IMR-90 (cell line): ENCODE measurements around the gene DIAPH2. TPM values are rescaled to one million over a fixed set of nuclear protein-coding genes. Genes with fewer than 3 reads are reported as not detected.

Source experiments
- ATAC-seq: fragments of 200-7000 bp; cut with Tn5 transposase; 2 replicates; pipeline ENCODE4 v1.9.1; 2020; ENCODE audit warnings: low read depth, mild to moderate bottlenecking, moderate library complexity
- BruUV-seq: library from RNA; stranded (reverse); fragments of 400-500 nt; replicated peaks from 2 replicates; lab custom pipeline; 2021; lab: Mats Ljungman, UMichigan
- CTCF ChIA-PET: fragments of 300-600 bp; formaldehyde crosslinking; extraction: SDS; loops from one replicate; lab custom pipeline; 2021; ENCODE audit warnings: antibody characterized with exemption; lab: Yijun Ruan, JAX
- POLR2A ChIA-PET: fragments of 300-600 bp; sonication (Branson Sonifier 250); formaldehyde crosslinking; loops from one replicate; lab custom pipeline; 2022; ENCODE audit warnings: antibody characterized with exemption; ENCODE audit not compliant: unreplicated experiment; lab: Charles Lee
- DNase-seq: peaks from one replicate; pipeline ENCODE4 v3.0.0; 2013
- H2AFZ ChIP-seq: replicated peaks from 2 replicates; pipeline ENCODE3; 2013; ENCODE audit warnings: low read length, mild to moderate bottlenecking; ENCODE audit not compliant: poor library complexity
- H2AK5ac ChIP-seq: 2 replicates; pipeline ENCODE4 v1.6.1; 2013; ENCODE audit warnings: low read depth, low read length, inconsistent platforms
- H2AK9ac ChIP-seq: replicated peaks from 2 replicates; pipeline ENCODE3; 2013; ENCODE audit warnings: mild to moderate bottlenecking, low read depth, low read length, moderate library complexity; ENCODE audit not compliant: poor library complexity
- H2BK120ac ChIP-seq: 2 replicates; pipeline ENCODE4 v1.6.1; 2013; ENCODE audit warnings: low read depth, low read length, inconsistent platforms
- H2BK15ac ChIP-seq: 3 replicates; pipeline ENCODE4 v1.6.1; 2013; ENCODE audit warnings: low read depth, low read length, inconsistent platforms
- H2BK20ac ChIP-seq: 2 replicates; pipeline ENCODE4 v1.6.1; 2013; ENCODE audit warnings: low read depth, mild to moderate bottlenecking, inconsistent platforms, low read length, moderate library complexity
- H2BK5ac ChIP-seq: 2 replicates; pipeline ENCODE4 v1.6.1; 2013; ENCODE audit warnings: mild to moderate bottlenecking, low read depth, low read length, inconsistent platforms; ENCODE audit not compliant: poor library complexity, severe bottlenecking
- H3K14ac ChIP-seq: replicated peaks from 2 replicates; pipeline ENCODE4 v1.6.1; 2013; ENCODE audit warnings: low read depth, low read length, inconsistent platforms
- H3K18ac ChIP-seq: 2 replicates; pipeline ENCODE4 v1.6.1; 2013; ENCODE audit warnings: low read depth, low read length, control low read depth
- H3K23ac ChIP-seq: 2 replicates; pipeline ENCODE4 v1.6.1; 2013; ENCODE audit warnings: low read depth, low read length, inconsistent platforms
- H3K27ac ChIP-seq: 2 replicates; pipeline ENCODE4 v1.5.1; 2013; ENCODE audit warnings: mild to moderate bottlenecking, control low read depth, low read length; ENCODE audit not compliant: insufficient read depth
- H3K27me3 ChIP-seq: 2 replicates; pipeline ENCODE4 v1.6.1; 2013; ENCODE audit warnings: low read length; ENCODE audit not compliant: control insufficient read depth, insufficient read depth
- H3K36me3 ChIP-seq: 2 replicates; pipeline ENCODE4 v1.6.1; 2013; ENCODE audit warnings: low read length, mixed read lengths; ENCODE audit not compliant: control insufficient read depth, insufficient read depth
- H3K4ac ChIP-seq: 2 replicates; pipeline ENCODE4 v1.6.1; 2013; ENCODE audit warnings: low read depth, low read length, inconsistent platforms
- H3K4me1 ChIP-seq: 2 replicates; pipeline ENCODE4 v1.6.1; 2013; ENCODE audit warnings: low read length, mixed read lengths; ENCODE audit not compliant: control insufficient read depth, insufficient read depth
- H3K4me2 ChIP-seq: 2 replicates; pipeline ENCODE4 v1.6.1; 2013; ENCODE audit warnings: low read depth, mild to moderate bottlenecking, control low read depth, low read length, moderate library complexity
- H3K4me3 ChIP-seq: 2 replicates; pipeline ENCODE4 v1.5.1; 2013; ENCODE audit warnings: low read depth, mild to moderate bottlenecking, control low read depth, low read length, moderate library complexity; ENCODE audit not compliant: insufficient read depth
- H3K56ac ChIP-seq: 2 replicates; pipeline ENCODE4 v1.6.1; 2013; ENCODE audit warnings: low read length, inconsistent platforms; ENCODE audit not compliant: insufficient read depth; ENCODE audit errors: extremely low read depth
- H3K79me1 ChIP-seq, 2 experiments: 2 replicates each; pipeline ENCODE4 v1.6.1; 2013; ENCODE audit warnings: low read length in 2 of 2, inconsistent platforms in 1 of 2, low read depth in 1 of 2
- H3K9ac ChIP-seq: 2 replicates; pipeline ENCODE4 v1.6.1; 2013; ENCODE audit warnings: low read depth, low read length, control low read depth
- H3K9me1 ChIP-seq: 2 replicates; pipeline ENCODE4 v1.6.1; 2013; ENCODE audit warnings: low read length, inconsistent platforms; ENCODE audit not compliant: insufficient read depth
- H3K9me3 ChIP-seq: 2 replicates; pipeline ENCODE4 v1.6.1; 2013; ENCODE audit warnings: low read length; ENCODE audit not compliant: control insufficient read depth, insufficient read depth
- H4K20me1 ChIP-seq: 2 replicates; pipeline ENCODE4 v1.6.1; 2013; ENCODE audit warnings: low read length, inconsistent platforms; ENCODE audit not compliant: insufficient read depth
- H4K5ac ChIP-seq: 2 replicates; pipeline ENCODE4 v1.6.1; 2013; ENCODE audit warnings: mild to moderate bottlenecking, low read depth, low read length, control low read depth
- H4K8ac ChIP-seq, 2 experiments: 2 replicates each; pipeline ENCODE4 v1.6.1; 2013; ENCODE audit warnings: low read depth in 2 of 2, low read length in 2 of 2, control low read depth in 1 of 2, inconsistent platforms in 1 of 2
- H4K91ac ChIP-seq: 2 replicates; pipeline ENCODE4 v1.6.1; 2013; ENCODE audit warnings: low read depth, low read length, inconsistent platforms; ENCODE audit not compliant: insufficient read depth
- BHLHE40 ChIP-seq: fragments of 150-350 bp; IDR thresholded peaks from 2 replicates; pipeline ENCODE4 v1.6.1; 2016; ENCODE audit warnings: mild to moderate bottlenecking, low read depth, low read length
- CHD1 ChIP-seq: IDR thresholded peaks from 2 replicates; pipeline ENCODE4 v1.6.1; 2012; ENCODE audit warnings: low read depth, low read length, improper control_type of control experiment
- FOS ChIP-seq: fragments of 150-350 bp; IDR thresholded peaks from 2 replicates; pipeline ENCODE4 v1.6.1; 2016; ENCODE audit warnings: low read depth, low read length
- MAFK ChIP-seq: IDR thresholded peaks from 2 replicates; pipeline ENCODE4 v1.6.1; 2012; ENCODE audit warnings: low read depth, low read length, improper control_type of control experiment
- MAZ ChIP-seq: IDR thresholded peaks from 2 replicates; pipeline ENCODE4 v1.6.1; 2012; ENCODE audit warnings: low read depth, mild to moderate bottlenecking, low read length, improper control_type of control experiment, moderate library complexity, borderline replicate concordance
- MXI1 ChIP-seq: IDR thresholded peaks from 2 replicates; pipeline ENCODE4 v1.6.1; 2012; ENCODE audit warnings: low read depth, mild to moderate bottlenecking, low read length, moderate library complexity, borderline replicate concordance
- NFE2L2 ChIP-seq: fragments of 150-350 bp; IDR thresholded peaks from 2 replicates; pipeline ENCODE4 v1.6.1; 2016; ENCODE audit warnings: low read depth, mild to moderate bottlenecking, low read length
- RAD21 ChIP-seq: IDR thresholded peaks from 2 replicates; pipeline ENCODE4 v1.6.1; 2012; ENCODE audit warnings: low read length, improper control_type of control experiment
- RCOR1 ChIP-seq: IDR thresholded peaks from 2 replicates; pipeline ENCODE4 v1.6.1; 2012; ENCODE audit warnings: mild to moderate bottlenecking, low read length, improper control_type of control experiment; ENCODE audit not compliant: insufficient replicate concordance
- RFX5 ChIP-seq: IDR thresholded peaks from 2 replicates; pipeline ENCODE4 v1.8.0; 2012; ENCODE audit warnings: low read depth, mild to moderate bottlenecking, low read length, moderate library complexity
- SMC3 ChIP-seq: fragments of 150-350 bp; IDR thresholded peaks from 2 replicates; pipeline ENCODE4 v1.6.1; 2016; ENCODE audit warnings: low read depth, mild to moderate bottlenecking, antibody characterized with exemption, low read length, moderate library complexity
- WGBS, 2 experiments: methylation state at CpG; one replicate each; pipeline versions ENCODE4 v1.1.5 to v1.1.7; 2013; ENCODE audit warnings: missing lambda C conversion rate in 2 of 2; ENCODE audit not compliant: insufficient read length in 1 of 2; ENCODE audit errors: extremely low coverage in 2 of 2; 5-methylcytosine and 5-hydroxymethylcytosine counted together
- dilution Hi-C: fragments of 300-500 bp; cut with HindIII; formaldehyde crosslinking; loops from one replicate; pipeline ENCODE4 v1.14.3; 2018; ENCODE audit warnings: low sequenced_read_pairs; ENCODE audit not compliant: unreplicated experiment
- in situ Hi-C: fragments of 300-500 bp; cut with MboI; formaldehyde crosslinking; loops from 3 replicates; pipeline ENCODE4 v1.14.3; 2019; ENCODE audit warnings: low sequenced_read_pairs, inconsistent platforms, mixed read lengths
- intact Hi-C: fragments of 100-400 bp; cut with micrococcal nuclease; formaldehyde crosslinking; loops from 2 replicates; pipeline ENCODE4 v1.10.0; 2022
- polyA plus RNA-seq, 3 experiments: library from polyadenylated mRNA; depleted of rRNA; stranded (reverse); fragments of >200 nt; gene quantifications; 2 replicates each; pipeline ENCODE4 v1.2.3, GENCODE V29; 2012; ENCODE audit warnings: low replicate concordance in 1 of 3
- total RNA-seq: library from RNA; depleted of rRNA; stranded (reverse); fragments of >200 nt; gene quantifications from 2 replicates; pipeline ENCODE4 v1.2.3, GENCODE V29; 2012
- TF ChIP-seq, protein P1 (sequence below): conservative IDR thresholded peaks from 2 replicates; pipeline ENCODE4 v1.5.1; 2012; ENCODE audit warnings: mild to moderate bottlenecking, low read depth, low read length, improper control_type of control experiment
- TF ChIP-seq, protein P2 (sequence below): fragments of 150-350 bp; IDR thresholded peaks from 2 replicates; pipeline ENCODE4 v1.6.1; 2017; ENCODE audit warnings: mild to moderate bottlenecking, antibody characterized with exemption, low read length, low read depth

The DIAPH2 gene
- total and polyA plus RNA-seq, 2 of the 4 experiments (the other 2 are of a cell fraction), result 3.6 to 19.9 TPM

DNA sequence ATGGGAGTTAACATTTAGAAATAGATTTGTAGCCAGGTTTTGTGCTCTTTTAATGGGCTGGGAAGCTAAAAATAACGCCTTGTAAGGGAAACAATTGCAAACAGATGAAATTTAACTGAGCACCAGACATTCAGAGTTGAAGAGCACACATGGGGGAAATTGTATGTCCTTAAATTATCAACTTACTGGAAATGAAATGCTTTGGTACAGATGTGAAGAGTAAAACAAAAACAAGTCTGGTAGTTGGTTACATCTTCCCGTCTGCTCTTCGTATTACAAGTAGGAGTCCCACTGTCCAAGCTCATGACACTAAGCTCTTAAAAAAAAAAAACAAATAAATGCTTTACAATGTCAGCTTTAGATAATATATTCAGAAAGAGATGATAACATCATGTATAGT, 139.5 kb downstream of the DIAPH2 start:
- no CpG with 5 or more reads among the region's 3 CpGs for WGBS, 2 experiments
- 0 out of 4 replicates have a peak, but pooled peaks cover 0 to 2% of the 10 kb centered on the region in 2 experiments for H3K79me1 ChIP-seq
- CTCF ChIA-PET, result no interaction called here
- H3K9me3 ChIP-seq, result no peaks in the 10 kb centered on the region
- no peak overlapping the region for H4K91ac ChIP-seq
- no peak overlapping the region for H3K4me3 ChIP-seq
- no peak overlapping the region for H3K18ac ChIP-seq
- dilution Hi-C loops (no loop called here), in situ Hi-C loops (no loop called here), intact Hi-C loops (no loop called here)
- H2BK20ac ChIP-seq, result no peak overlapping the region
- no peaks in the 10 kb centered on the region for H3K9me1 ChIP-seq
- H3K56ac ChIP-seq, result no peak overlapping the region
- no peak overlapping the region for H2AK9ac ChIP-seq
- POLR2A ChIA-PET, result no interaction called here
- H2BK5ac ChIP-seq, result no peak overlapping the region
- no peak overlapping the region for H2BK15ac ChIP-seq
- no peak overlapping the region for H3K27ac ChIP-seq
- H4K20me1 ChIP-seq, result no peaks in the 10 kb centered on the region
- H3K14ac ChIP-seq, result no peak overlapping the region
- no peak for ATAC-seq
- H2AK5ac ChIP-seq, result no peak overlapping the region
- TF ChIP-seq RAD21, result no peak
- TF ChIP-seq CHD1, result no peak
- TF ChIP-seq RFX5, result no peak
- TF ChIP-seq MXI1, result no peak
- no peak for TF ChIP-seq FOS
- TF ChIP-seq, protein P1, sequence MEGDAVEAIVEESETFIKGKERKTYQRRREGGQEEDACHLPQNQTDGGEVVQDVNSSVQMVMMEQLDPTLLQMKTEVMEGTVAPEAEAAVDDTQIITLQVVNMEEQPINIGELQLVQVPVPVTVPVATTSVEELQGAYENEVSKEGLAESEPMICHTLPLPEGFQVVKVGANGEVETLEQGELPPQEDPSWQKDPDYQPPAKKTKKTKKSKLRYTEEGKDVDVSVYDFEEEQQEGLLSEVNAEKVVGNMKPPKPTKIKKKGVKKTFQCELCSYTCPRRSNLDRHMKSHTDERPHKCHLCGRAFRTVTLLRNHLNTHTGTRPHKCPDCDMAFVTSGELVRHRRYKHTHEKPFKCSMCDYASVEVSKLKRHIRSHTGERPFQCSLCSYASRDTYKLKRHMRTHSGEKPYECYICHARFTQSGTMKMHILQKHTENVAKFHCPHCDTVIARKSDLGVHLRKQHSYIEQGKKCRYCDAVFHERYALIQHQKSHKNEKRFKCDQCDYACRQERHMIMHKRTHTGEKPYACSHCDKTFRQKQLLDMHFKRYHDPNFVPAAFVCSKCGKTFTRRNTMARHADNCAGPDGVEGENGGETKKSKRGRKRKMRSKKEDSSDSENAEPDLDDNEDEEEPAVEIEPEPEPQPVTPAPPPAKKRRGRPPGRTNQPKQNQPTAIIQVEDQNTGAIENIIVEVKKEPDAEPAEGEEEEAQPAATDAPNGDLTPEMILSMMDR, result no peak
- no peak for TF ChIP-seq BHLHE40
- no peak for TF ChIP-seq NFE2L2
- TF ChIP-seq MAZ, result no peak
- TF ChIP-seq MAFK, result no peak
- TF ChIP-seq, protein P2, sequence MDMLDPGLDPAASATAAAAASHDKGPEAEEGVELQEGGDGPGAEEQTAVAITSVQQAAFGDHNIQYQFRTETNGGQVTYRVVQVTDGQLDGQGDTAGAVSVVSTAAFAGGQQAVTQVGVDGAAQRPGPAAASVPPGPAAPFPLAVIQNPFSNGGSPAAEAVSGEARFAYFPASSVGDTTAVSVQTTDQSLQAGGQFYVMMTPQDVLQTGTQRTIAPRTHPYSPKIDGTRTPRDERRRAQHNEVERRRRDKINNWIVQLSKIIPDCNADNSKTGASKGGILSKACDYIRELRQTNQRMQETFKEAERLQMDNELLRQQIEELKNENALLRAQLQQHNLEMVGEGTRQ, result no peak
- TF ChIP-seq RCOR1, result no peak
- TF ChIP-seq SMC3, result no peak
- H3K9ac ChIP-seq, result no peak overlapping the region
- no peak overlapping the region for H3K4me2 ChIP-seq
- BruUV-seq, result no TSS peak
- no peak overlapping the region for H4K8ac ChIP-seq
- no peaks in the 10 kb centered on the region for H3K27me3 ChIP-seq
- H3K4me1 ChIP-seq, result no peaks in the 10 kb centered on the region
- H2BK120ac ChIP-seq, result no peak overlapping the region
- no peak for DNase-seq
- no peak overlapping the region for H4K5ac ChIP-seq
- H3K36me3 ChIP-seq, result no peaks in the 10 kb centered on the region
- H3K4ac ChIP-seq, result no peak overlapping the region
- no peak overlapping the region for H3K23ac ChIP-seq
- H2AFZ ChIP-seq, result no peak overlapping the region
